GM19328 (cell line): ENCODE measurements around the gene LAD1.

Experiments
- ATAC-seq: cut with Tn5 transposase; IDR thresholded peaks from one replicate; pipeline ENCODE4 v1.9.1; 2021; ENCODE audit warnings: mild to moderate bottlenecking, moderate library complexity; ENCODE audit not compliant: unreplicated experiment

The LAD1 gene

GRCh38 chr1:201393076-201393475, 6.0 kb downstream of the LAD1 start:
- ATAC-seq, result no peak

GRCh38 chr1:201391651-201392511, 7.2 kb downstream of the LAD1 start:
- no peak for ATAC-seq

- ATAC-seq, result no peak
Measured at GRCh38 chr1:201391225-201391624, 7.9 kb downstream of the LAD1 start.

- ATAC-seq, result no peak
Measured at GRCh38 chr1:201389051-201389450, 10.1 kb downstream of the LAD1 start.

DNA sequence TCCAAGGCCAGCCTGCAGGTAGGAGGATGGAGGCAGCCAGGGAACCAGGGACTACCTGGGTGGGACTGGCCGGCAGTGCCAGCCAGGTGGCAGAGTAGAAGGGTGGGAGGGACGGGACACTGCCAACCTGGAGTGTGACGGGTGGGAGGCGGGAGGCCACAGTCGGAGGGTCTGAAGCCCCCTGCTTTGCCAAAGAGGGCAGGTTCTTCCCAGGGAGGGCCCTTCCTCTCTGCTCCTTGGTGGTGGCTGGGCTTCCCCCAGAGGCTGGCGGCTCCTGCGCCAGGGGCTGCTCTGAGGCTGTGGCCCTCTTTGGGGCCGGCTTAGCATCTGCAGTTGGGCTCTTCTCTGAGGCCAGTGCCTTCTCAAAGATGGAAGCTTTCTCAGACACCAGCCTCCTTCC, 12.9 kb downstream of the LAD1 start:
- ATAC-seq, result no peak

GRCh38 chr1:201385299-201385891, 13.7 kb downstream of the LAD1 start:
- ATAC-seq, result peak; percentile 58

DNA sequence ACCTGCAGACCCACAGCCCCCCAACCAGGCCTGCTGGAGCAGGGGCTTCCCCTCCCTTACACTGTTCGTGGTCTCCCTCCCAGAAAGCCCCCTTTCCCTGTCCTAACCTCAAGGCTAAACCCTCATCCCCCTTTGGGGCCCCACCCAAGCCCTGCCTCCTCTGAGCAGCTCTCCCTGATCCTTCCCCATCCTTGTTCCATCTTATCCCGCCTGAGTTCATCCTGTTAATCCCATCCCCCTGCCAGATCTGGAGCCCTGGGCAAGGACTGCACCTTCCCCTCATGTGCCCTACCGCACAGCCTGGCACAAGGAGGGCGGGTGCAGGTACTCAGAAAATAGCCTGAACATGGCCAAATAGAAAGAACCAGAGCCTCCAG, 14.7 kb downstream of the LAD1 start:
- no peak for ATAC-seq

DNA sequence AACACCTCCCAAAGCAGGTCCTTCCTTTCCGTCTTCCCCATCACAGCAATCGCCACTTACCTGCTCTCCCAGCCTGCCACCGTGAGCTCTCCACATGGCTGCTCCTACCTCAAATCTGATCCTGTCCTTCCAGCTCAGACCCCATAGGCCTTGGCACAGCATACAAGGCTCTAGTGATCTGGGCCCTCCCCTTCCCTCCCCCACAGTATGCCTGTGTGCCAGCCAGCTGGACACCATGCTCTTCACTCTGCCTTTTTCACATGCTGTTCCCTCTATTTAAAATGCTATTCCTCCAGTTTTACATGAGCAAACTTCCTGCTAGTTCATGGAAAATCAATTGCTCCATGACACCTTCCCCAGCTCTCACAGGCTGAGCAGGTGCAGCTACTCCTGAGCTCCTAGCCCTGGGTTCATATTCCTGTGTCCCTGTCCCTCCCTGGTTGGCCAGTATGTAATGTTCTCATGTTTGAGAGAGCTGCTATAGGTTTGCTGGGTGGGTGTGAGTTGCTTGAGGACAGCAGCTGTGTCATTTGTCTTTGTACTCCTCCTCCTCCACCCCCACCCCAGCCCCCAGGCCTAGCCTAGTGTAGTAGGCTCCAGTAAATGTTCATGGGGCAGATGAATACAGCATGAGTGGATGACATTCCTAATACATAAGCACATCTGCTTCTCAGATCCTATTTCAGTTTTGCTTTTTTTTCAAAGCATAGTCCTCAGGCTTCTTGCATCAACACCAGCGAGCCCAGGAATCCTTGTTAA, 15.3 kb downstream of the LAD1 start:
- ATAC-seq, result no peak

- no peak for ATAC-seq
Measured at GRCh38 chr1:201381130-201381529, 18.0 kb downstream of the LAD1 start.

GRCh38 chr1:201379733-201380242, 19.3 kb downstream of the LAD1 start:
- no peak for ATAC-seq

DNA sequence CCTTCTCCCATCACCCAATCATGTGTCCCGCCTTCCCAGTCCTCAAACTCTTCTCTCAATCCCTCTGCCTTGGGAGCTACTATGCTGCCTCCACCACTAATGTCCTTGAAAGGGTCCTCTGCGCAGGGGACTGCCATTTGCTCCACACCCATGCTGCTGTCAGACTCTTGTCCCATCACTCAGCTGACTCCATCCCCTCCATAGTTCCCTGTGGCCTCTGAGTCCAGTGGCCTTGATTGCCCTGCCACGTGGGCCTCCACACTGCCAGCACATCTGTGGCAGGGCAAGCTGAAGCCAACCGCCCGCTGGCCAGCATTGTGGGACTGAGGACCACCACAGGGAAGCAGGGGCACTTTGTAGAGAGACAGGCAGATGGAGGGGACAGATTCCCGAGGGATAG, 20.3 kb downstream of the LAD1 start:
- no peak for ATAC-seq

- no peak for ATAC-seq
Measured at GRCh38 chr1:201377611-201378092, 21.5 kb downstream of the LAD1 start, which contains the start of gene TNNT2. Gene TNNT2, minus strand, starts transcription at chr1:201377680. Its CDS starts 4,426 bp downstream, at chr1:201373254.

DNA sequence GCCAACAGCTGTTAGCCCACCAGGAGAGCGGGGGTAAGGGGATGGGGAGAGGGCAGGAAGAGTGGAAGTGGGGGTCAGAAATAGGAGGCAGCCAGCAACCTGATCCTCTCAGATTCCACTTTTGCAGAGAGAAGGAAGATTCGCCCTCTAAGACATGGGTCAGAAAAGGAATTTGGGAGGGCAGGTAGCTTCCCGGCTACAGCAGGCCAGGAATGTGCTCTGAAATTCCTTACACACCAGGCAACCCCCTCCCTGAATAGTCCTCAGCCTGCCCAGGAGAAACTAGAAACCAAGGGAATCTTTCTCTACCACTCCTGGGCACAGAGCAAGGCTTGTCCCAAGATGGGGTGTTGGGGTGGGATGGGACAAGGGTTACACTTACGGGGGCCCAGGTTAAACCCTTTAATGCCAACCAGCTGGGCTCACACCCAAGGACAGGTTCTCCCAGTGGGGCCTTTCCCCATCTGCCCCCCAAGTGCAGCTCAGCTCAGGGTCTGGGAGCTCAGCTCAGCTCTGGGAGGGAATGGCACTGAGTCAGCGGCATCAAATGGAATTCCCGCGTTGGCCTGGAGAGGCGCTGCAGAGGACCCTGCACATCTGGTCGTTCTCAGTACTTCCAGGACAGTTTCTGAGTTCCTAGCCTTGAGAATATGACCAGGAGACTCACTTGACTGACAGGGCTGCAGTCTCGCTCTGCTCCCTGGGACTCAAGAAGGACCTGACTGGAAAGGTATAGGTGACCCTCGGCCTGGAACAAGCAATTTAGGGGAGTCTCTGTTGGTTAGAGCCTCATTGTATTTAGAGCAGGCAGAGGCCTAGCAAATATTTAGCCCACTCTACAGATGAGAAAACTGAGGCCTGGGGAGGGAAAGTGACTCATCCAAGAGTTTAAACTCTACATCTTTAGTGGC, 22.4 kb downstream of the LAD1 start:
- no peak for ATAC-seq

DNA sequence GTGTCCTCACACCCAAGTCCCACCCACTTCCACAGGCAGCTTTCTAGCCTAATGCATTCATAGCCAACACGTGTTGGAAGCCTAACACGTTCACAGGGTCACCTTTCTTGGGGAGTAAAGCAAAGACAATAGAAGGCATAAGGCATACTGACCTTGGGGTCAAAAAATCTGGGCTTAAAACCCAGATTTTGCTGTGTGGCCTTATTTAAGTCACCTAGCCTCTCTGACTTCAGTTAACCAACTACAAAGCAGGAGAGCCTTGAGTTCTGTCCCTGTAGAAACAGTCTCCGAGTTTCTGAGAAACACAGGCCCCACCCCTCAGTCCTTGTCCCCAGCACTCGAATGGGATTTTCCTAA, 23.0 kb downstream of the LAD1 start:
- ATAC-seq, result no peak

DNA sequence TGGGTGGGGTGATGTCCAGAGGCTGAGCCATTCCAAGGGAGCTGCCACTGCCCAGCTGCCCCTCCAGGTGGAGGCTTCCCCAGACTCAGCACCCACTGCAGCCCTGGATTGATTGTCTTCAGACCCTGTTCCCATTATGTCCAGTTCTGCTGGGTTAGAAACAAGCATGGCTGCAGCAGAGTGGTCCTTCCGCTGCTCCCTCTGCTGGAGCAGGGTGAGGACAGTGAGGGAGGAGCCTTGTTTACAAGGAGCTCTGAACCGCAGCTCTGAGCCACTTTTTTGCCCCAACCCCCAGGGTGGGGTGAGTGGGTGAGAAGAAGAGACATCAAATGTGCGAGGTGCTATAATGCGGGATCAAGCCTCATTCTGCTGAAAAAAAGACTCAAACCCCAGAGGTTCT, 24.0 kb downstream of the LAD1 start:
- no peak for ATAC-seq

DNA sequence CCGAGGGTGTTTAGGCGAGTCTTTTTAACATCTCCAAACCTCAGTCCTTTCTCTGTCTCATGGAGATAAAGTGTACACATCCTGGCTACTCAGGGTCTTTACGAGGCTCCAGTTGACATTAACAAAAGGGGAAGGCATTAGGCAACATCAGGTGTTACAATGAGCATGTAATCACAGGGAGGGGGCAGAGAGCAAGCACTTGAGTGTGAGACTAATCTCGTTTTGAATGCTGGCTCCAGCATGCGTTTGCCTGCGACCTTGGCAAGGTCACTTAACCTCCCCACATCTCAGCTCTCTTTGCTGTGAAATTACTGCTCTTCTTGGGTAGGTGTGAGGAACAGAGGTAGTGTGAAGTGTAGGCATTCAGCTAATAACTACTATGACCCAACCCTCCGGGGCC, 24.8 kb downstream of the LAD1 start:
- no peak for ATAC-seq

GRCh38 chr1:201371792-201372191, 27.3 kb downstream of the LAD1 start:
- no peak for ATAC-seq

GRCh38 chr1:201371276-201371675, 27.8 kb downstream of the LAD1 start:
- ATAC-seq, result no peak

DNA sequence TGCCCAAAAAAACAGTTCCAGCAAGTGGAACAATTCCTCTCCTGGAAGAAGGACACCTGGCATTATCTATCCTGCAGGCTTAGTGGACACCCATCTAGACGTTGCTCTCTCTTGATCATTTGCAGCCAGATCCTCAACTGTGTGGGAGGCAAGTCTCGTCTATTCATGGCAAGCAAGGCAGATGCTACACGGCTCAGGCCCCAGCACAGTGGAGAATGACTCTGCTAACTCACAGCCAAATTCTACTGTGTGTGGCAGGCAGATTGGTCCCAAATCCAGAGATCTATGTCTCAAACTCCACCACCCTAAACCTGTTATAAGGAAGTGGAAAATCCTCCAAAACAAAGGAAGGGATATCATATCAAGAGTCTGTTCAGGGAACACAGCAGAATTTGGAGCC, 28.6 kb downstream of the LAD1 start:
- no peak for ATAC-seq

DNA sequence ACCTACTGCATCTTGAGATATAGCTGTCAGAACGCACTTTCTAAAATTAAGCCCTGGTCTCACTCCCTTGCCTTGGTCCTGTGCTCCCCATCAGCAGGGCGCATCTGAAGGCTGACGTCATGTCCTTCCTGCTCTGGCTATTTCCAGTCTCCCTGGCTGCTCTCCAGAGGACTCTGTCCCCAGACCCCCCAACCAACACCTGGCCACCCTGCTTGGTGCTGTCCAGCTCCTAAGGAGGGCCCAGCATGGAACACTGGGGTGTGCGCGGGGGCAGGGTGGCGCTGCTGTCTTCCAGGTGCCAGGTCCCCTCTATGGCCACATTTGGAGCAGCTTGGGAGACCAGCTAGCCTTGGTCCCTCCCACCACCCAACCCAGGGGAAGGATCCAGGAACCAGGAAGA, 29.9 kb downstream of the LAD1 start:
- no peak for ATAC-seq
